Measurements from ENCODE around the gene GPC5.

GPC5 gene

DNA sequence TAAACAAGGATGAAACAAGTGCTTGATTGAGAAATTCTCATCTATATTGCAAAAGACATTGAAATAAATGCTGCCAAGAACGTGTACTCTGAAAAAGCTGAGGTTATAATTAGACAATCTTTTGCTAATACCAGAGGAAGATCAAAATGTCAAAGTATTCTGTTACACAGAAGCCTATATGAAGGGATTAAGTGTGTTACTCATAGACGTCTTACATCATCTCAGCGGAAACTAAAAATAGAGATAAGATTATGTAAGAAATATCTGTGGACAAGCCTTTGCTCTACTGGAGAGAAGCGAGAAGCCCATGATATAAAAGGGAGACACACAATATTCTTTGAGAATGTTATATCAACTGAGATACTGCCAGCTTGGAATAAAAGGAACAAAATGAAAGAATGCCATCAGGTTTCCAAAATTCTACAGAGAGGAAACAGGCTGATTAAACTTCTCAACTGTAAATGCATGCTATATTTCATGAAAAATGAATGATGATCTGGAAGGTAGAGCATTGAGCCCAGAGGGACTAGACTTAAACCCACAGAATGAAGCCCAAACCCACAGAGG lies 699.0 kb downstream of the GPC5 start:
- DNase-seq, result no peak

DNA sequence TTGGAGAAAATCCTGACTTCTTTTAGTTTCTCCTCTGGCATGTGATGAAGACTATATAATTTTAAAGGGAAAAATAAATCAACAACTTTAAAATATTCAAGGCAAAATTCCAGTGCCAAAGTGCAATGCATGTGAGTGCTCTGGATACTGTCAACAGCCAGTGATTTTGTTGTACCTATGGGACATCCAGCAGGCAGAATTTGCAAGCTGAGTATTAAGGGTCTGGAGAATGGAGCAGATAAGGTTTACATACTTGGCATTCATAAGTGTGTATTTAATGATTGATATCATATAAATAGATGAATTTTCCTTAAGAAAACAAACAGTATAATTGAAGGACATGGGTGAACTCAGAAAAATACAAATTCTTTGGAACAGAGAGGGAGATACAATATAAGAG lies 703.4 kb downstream of the GPC5 start:
- DNase-seq, result no peak

DNA sequence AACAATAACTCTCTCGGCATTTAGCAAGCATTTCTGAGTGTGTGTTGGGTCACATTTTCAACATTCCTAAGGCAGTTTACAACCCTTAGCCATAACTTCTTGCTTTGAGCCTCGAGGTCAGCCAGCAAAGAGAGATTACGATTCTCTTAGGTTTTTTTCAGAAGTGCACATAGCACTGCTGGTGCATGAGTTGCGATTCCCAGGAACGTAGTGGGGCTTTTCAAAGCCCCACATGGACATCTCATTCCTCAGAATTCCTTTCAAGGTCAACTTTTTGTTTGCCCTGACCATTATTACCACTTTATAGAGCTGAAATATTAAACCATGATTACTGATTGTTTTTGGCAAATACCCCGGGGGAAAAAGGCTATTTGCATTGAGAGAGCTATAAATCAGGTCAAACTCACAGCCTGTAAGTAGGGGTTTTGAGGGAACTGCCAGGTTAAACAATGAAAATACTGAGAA lies 705.3 kb downstream of the GPC5 start:
- DNase-seq, result no peak

DNA sequence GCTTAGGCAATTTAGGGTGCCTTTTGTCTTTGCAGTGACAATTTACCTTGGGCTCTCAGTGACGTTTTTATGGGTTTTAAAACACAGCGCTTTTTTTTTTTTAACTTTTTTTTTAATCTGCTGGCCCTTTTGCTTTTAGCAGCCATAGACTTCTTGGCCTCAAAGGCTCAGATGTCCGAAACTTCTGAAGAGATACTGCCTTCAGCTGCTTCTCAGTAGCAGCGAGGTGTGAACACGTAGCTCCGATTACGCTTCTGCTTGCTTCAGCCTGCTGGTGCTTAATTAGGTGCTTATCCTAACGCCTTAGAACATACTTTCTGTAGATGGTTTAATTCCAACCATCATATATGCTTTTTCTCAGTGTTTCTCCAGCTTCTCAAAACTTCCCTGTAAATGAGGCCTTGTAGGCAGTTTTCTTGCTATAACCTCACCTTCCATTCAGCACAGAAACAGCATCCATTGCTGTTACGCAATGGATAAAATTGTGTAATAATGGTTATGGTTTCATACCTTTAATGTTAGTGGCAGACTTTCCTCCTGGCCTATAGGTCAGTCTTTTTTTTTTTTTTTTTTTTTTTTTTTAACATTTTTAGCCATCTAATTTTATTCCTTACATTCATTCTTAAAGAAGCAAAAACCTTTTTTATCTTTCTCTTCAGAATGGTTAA lies 723.9 kb downstream of the GPC5 start:
- peak; percentile 9 for DNase-seq

DNA sequence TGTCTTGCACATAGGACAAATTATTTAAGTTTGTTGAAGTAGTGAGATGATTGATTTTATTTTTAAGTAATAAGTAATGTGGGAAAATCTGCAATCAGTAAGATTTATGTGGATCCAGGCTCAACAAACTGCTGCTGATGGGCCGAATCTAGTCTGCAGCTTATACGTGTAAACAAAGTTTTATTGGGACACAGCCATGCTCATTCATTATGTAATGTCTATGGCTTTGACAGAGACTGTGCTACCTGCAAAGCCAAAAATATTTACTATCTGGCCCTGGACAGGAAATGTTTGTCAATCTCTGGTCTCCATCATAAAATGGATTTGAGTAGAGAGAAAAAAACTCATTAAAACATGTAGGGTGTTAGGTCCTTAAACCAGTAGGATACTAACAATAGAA lies 728.0 kb downstream of the GPC5 start:
- DNase-seq, result no peak

DNA sequence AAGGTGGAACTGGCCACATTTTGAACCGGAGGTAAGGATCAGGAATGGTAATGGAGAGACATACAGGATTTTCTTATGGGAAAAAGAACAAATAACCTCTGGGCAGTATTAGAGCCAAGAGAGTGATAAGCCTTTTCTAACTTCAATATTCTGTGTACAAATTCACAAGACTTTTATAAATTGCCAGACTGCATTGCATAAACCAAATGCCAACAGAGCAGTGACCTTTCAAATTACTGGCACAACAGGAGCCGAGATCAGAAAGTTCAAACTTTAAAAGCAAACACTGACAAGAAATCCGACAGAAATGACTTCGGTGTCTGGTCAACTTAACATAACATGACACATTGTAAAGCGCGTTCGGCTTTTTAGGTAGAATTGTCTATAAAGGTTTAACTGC lies 737.1 kb downstream of the GPC5 start:
- DNase-seq, result no peak

DNA sequence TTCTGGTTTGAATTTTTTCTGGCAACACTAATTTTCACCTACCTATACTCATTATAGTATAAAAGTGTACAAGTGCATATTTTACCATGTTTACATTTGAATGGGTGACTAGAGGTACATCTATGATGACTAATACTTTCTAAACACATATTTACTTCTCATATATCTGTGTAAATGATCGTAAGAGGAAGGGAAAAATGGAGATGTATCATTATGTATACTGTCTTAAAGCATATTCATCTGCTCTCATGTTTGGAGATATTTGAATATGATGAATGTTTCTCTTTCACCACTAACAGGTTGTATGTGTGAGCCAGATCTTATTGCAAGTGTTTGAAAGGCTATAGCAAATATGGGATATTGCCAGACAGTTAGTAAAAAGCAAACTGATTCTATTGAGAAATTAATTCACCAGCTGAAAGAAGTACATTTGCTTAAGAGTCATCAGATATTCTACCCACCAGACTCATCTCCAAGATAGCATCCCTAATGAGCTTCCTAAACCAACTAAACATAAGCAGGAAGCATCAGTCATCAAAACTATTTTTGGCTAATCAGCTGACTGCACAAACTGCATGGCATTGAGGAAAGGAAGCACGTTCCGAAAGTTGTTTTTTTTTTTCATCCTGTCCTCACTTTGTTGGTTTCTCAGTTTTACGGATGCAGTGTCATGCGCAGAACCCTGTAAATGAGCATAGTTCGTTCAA lies 738.2 kb downstream of the GPC5 start:
- no peak for DNase-seq

DNA sequence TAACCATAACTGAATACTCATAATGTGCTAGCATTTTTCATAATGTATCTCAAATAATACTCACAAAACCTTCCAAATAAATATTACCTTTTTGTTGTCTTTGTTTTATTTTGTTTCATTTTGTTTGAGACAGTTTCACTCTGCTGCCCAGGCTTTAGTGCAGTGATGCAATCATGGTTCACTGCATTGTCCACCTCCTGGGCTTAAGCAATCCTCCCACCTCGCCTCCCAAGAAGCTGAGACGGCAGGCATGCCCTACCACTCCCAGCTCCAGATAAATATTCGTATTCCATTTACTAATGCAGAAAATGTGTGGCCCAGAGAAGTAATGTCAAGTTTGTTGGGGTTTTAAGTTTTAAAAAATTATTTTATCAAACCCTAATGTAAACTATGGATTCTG lies 739.1 kb downstream of the GPC5 start:
- DNase-seq, result no peak

DNA sequence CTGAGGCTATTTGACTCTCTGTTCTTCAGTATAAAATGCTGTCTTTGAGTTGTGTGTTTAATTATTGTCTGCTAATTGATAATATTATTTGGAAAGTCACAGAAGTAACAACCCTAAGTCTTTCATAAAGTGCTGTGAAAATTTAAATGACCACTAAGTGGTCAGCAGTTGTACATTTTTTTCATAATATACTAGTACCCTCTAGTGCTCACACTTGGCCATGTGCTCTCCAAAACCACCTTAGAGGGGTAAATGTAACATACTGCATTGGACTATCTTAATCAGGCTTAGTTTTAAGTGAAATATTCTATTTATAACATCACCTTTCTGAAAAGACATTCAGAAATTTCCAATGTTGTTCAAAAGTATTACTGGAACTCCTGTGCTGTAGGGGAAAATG lies 745.3 kb downstream of the GPC5 start:
- DNase-seq, result no peak

DNA sequence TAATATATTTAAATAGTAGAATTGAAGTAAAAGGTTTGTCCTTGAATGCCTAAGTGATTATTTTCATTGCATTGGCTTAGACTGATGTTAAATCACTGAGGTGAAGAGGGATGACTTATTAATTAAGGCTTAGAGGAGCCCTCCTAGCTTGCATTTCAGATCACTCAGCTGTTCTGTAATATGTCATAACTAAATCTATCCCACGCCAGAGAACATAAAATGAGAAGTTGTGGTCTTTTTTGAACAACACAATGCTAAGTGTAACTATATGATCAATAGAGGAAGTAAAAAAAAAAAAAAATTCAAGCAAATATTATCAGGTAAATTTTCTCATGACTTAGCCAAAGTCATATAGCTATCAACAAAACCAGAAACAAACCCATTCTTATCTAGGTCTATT lies 752.2 kb downstream of the GPC5 start:
- no peak for DNase-seq

DNA sequence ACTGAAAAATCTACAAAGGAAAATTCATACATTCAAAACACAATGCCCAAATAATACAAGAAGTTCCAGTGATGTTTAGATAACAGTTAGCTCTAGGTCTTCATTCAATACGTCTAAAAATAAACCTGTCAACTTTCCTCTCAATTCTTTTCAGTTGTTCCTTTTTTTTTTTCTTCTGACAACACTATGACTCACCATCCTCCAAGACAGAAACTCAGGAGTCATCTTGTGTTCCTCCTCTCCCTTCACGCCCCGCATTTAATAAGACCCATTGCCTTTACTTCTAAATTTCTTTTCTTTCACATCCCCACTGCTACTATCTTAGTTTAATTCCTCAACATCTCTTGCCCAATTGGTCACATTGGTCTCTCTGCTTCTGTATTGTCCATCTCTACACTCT lies 759.9 kb downstream of the GPC5 start:
- DNase-seq, result no peak

DNA sequence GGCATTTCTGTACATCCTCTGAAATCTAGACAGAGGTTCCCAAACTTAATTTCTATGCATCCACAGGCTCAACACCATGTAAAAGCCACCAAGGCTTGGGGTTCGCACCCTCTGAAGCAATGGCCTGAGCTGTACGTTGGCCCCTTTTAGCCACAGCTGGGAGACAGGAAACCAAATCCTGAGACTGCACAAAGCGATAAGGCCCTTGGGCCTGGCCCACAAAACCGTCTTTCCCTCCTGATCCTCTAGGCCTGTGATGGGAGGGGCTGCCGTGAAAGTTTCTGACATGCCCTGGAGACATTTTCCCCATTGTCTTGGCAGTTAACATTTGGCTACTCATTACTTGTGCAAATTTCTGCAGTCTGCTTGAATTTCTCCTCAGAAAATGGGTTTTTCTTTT lies 766.4 kb downstream of the GPC5 start:
- DNase-seq, result no peak

DNA sequence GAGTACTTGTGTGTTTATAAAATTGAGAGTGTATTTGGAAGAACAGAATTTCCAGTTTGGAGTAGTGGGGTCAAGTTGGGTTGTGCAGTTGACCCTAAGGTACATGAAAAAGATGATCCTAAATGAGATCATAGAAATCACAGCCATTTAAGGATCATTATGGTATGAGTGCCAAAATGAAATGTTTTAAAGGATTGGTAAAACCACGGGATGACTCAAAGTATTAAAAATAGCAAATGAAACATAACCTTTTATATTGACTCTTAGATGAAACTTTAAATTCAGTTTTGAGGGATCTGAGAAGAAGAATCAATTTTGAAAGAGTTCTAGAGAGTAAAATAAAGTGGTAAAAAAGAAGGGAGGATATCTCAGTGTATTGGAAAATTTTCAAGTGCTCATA lies 773.8 kb downstream of the GPC5 start:
- DNase-seq, result no peak

DNA sequence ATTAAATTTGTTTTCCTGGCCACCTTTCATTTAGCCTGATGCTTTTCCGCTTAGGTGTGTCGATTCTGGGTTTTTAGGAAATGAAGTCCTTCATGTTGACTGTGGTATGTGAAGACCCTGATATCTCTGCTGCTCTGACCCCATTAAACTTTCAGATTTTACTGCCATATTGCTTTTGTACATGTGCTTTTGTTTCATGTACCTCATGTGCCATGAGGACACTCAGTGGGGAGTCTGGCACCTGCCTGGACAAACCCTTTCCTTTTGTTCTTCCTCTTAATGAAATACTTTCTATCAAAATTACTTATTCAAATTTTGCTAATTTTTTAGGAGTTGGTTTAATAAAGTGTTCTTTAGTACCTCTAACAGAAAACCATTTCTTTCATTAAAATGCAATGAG lies 774.8 kb downstream of the GPC5 start:
- DNase-seq, result no peak

DNA sequence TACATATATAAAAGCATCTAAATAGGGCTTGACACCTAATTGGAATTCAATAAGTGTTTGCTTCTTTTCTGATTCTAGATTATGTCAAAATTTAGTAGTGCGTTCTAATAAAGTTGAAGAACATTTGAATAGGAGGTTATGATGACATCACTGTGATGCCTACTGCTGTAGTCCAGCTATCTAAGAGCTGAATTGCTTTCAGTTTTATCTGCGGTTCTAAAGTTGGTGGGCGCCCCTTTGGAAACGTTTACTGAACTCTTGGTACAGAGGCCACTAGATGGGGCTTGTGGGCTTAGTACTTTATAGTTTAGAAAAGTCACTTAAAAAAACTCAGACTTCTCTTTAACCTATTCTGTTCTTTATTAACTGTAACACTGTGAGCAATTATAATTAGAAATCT lies 776.9 kb downstream of the GPC5 start:
- DNase-seq, result no peak

DNA sequence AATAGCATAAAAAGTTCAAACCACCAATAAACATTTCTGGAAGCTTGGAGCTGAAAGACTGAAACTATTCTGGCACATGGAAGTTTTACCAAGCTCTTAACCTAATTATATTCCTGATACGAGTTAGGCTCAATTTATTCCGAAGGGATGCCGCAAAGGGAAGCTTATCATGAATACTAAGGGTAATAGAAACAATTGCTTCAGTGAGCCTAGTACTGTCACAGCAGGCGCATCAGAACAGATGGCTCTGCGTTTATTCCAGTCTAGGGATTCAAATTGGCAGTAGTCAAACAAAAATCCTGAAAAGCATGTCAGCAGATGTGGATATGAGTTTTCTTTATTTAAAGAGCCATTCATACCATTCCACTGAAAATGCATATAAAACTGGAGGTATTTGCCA lies 779.5 kb downstream of the GPC5 start:
- DNase-seq, result peak; percentile 48

DNA sequence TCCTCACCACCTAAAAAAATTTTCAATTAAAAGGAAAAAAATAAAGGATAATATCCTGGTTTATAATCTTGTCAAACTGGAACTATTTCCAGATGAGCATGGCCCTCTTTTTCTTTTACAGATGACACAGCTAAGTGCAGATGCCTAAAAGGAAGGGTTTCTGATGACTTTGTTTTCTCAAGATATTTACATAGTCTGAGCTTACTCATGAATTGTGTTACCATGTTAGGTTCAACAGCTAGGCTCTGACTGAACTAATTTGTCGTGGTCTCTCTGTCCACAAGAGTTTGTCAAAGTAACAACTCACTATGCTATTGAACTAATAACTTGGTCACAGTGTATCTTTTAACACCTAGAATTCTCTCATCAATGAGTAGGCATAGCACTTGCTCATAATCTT lies 780.8 kb downstream of the GPC5 start:
- no peak for DNase-seq

DNA sequence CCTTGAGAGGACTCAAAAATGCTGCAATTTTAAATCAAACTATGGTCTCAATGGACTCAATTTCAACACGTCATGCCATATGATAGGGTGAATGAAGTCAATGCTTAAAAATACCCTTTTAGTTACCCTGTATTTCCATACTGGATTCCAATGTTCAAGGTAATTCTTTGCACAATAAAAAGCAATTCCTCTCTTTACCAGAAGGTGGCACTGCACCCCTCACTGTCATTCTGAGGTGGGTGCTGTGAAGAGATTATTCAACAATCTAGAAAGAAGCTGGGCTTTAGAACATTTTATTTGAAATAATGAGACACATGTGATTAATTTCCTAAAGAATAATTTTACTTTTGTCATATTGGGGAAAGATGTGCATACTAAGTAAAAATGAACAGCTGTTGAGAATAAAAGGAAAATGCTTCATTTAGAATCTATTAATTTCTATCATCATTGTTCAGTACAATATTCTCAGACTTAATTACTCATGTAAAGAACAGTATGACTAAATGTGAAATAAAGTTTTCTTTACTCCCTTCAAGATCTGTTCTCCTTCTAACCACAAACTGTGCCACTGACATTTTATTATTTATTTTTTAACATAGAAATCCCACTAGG lies 789.1 kb downstream of the GPC5 start:
- no peak for DNase-seq

DNA sequence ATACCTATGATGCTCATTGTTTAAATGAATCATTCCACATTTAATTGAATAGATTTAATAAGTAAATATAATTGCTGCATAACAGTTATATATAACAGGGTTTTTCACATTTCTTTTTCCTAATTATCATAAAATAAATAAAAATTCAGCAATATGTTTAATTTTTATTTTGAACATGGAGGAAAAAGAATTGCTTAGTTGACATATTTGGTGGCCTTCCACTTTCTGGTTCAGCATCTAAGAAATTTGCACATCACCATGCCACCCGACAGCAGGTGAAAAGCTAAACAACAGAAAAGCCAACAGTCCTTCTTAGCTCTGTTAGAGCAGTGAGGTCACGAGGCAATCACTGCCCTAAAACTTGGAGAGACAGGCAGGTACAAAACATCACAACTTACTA lies 790.2 kb downstream of the GPC5 start:
- DNase-seq, result no peak

DNA sequence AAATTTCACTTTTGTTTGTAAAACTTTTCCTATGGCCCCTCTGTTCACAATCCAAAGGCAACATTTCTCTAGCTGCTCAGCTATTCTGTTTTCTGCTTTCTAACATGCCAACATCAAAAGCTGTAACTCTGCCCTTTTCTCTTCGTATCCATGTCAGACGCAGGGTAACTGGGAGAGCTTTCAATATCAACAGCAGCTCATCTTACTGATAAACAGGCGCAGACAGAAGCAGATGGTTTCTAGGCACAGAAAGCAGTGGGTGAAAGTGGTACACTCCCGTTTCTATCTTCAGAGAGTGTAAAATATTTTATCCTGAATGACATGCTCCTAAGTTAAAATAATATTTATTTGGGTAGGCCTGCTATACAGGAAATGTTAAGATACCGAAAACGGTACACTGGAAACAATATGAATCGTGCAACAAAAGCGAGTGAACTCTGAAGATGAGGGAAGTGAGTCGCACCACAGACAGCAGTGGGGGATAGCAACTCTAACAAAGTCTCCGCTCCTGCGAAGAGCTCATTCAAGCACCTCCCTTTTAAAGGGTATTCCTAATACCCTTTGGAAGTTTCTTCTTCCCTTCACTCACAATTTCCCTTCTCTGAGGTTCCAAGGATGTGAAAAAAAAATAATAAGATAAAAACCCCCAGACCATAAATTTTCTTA lies 798.3 kb downstream of the GPC5 start:
- no peak for DNase-seq

DNA sequence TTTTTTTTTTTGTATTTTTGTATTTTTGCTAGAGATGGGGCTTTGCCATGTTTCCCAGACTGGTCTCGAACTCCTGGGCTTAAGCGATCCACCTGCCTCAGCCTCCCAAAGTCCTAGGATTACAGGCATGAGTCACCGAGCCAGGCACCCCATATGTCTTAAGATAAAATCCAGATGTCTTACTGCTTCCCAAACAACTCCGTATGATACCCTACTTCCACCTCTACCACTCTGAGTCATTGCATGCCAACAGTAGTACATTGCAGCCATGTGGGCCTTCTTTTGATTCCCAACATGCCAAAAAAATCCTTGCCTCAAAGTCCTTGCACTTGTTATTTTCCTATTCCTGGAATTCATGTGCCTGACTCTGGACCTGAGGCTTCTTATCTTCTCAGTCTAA lies 799.2 kb downstream of the GPC5 start:
- DNase-seq, result no peak

DNA sequence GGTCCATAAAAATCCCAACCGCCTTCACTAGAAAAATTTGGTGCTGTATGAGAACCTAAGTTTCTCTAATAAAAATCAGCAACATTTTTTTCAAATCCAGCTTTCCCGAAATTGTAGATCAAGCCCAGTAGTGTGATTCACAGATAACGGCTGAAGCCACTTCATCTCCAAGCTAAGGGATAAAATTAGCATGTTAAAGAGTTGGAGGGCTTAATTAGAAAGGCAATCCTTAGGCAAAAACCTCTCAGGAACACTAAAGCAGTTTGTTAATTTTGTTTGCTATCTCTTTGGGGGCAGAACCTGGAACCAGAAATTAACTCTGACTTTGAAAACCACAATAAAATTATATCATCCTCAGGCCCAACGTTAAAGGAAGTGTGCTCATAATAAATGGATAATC lies 820.2 kb downstream of the GPC5 start:
- no peak for DNase-seq

DNA sequence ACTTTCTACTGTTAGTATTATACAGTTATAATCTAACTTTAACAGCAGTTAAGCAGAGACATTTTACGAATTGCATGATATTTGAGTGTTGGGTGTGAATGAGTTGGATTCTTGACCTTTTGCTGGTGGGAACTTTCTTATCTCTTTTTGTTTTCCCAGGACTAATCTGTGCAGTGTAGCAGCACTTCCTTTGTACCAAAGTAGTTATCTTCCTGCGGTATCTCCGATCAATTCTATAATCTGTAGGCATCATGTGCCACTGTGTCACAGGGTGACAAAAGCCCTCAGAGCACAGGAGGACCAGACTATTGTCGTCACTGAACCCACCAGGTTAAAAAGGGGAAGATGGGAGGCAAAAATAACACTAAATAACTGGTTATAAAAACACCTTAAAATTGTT lies 823.5 kb downstream of the GPC5 start:
- DNase-seq, result no peak

Measured in NCI-H524 treated with DMSO at 0.1 percent for 48 hours (cell line).